Fibroblast of lung (primary cell): ENCODE results near the gene HHLA2. TPM values are rescaled to one million over a fixed set of nuclear protein-coding genes. Genes with fewer than 3 reads are reported as not detected.

ENCODE experiments used
- DNase-seq, 2 donors: peaks; one replicate each; pipeline versions ENCODE4 v3.0.0 to v3.0.0-alpha.2; 2010; ENCODE audit warnings: low read depth in 2 of 2
- H2AFZ ChIP-seq: 2 replicates; pipeline ENCODE4 v1.5.1; 2012; ENCODE audit warnings: low read length, control low read depth, inconsistent platforms
- H3K27ac ChIP-seq: 2 replicates; pipeline ENCODE4 v1.5.1; 2011; ENCODE audit warnings: low read length, control low read depth; ENCODE audit not compliant: insufficient read depth
- H3K27me3 ChIP-seq: 2 replicates; pipeline ENCODE4 v1.5.1; 2011; ENCODE audit warnings: mild to moderate bottlenecking, low read length; ENCODE audit not compliant: control insufficient read depth, insufficient read depth
- H3K36me3 ChIP-seq: 2 replicates; pipeline ENCODE4 v1.5.1; 2011; ENCODE audit warnings: low read length; ENCODE audit not compliant: control insufficient read depth, insufficient read depth
- H3K4me1 ChIP-seq: 2 replicates; pipeline ENCODE4 v1.5.1; 2011; ENCODE audit warnings: low read length; ENCODE audit not compliant: control insufficient read depth, insufficient read depth; ENCODE audit errors: extremely low read depth
- H3K4me2 ChIP-seq: 2 replicates; pipeline ENCODE4 v1.5.1; 2011; ENCODE audit warnings: low read length, control low read depth; ENCODE audit not compliant: insufficient read depth; ENCODE audit errors: extremely low read depth
- H3K4me3 ChIP-seq, 4 experiments: fragments of 200-600 bp in 1 of 4; sonication (generic) in 1 of 4; replicated peaks in 1 of 4; 2 replicates each; pipeline ENCODE4 v1.5.1; 2011 to 2016; ENCODE audit warnings: low read length in 4 of 4, low read depth in 3 of 4, mild to moderate bottlenecking in 3 of 4, control low read depth in 2 of 4, inconsistent platforms in 1 of 4, mixed read lengths in 1 of 4; ENCODE audit not compliant: insufficient read depth in 1 of 4; ENCODE audit errors: control extremely low read depth in 1 of 4
- H3K79me2 ChIP-seq: 2 replicates; pipeline ENCODE4 v1.5.1; 2012; ENCODE audit warnings: mild to moderate bottlenecking, low read length, inconsistent platforms; ENCODE audit not compliant: control insufficient read depth, insufficient read depth
- H3K9ac ChIP-seq: 2 replicates; pipeline ENCODE4 v1.5.1; 2011; ENCODE audit warnings: mild to moderate bottlenecking, low read length, control low read depth; ENCODE audit not compliant: insufficient read depth
- H3K9me3 ChIP-seq: 2 replicates; pipeline ENCODE4 v1.5.1; 2012; ENCODE audit warnings: low read depth, low read length; ENCODE audit not compliant: control insufficient read depth, insufficient read depth
- H4K20me1 ChIP-seq: 2 replicates; pipeline ENCODE4 v1.5.1; 2011; ENCODE audit warnings: low read length; ENCODE audit not compliant: control insufficient read depth, insufficient read depth; ENCODE audit errors: extremely low read depth
- CTCF ChIP-seq, 2 donors: IDR thresholded peaks in 1 of 2; conservative IDR thresholded peaks in 1 of 2; 1 replicate in 1 of 2; 2 replicates in 1 of 2; pipeline ENCODE4 v1.5.1; 2011 to 2012; ENCODE audit warnings: low read length in 2 of 2, control low read depth in 1 of 2, inconsistent platforms in 1 of 2, low read depth in 1 of 2, mild to moderate bottlenecking in 1 of 2
- EZH2 ChIP-seq: IDR thresholded peaks from 2 replicates; pipeline ENCODE4 v1.5.1; 2012; ENCODE audit warnings: low read length, control low read depth, mild to moderate bottlenecking; ENCODE audit errors: missing control alignments
- polyA plus RNA-seq, 2 donors: library from polyadenylated mRNA; depleted of rRNA in 1 of 2; stranded (reverse) in 1 of 2; unstranded in 1 of 2; fragments of >200 nt; gene quantifications; 2 replicates each; pipeline ENCODE4 v1.2.1, GENCODE V29; 2011 to 2012; ENCODE audit warnings: missing spikeins in 1 of 2
- total RNA-seq: library from RNA; depleted of rRNA; stranded (reverse); fragments of >200 nt; gene quantifications from 2 replicates; pipeline ENCODE4 v1.2.1, GENCODE V29; 2014

The HHLA2 gene
- total and polyA plus RNA-seq, 2 donors (not counting 1 experiment from before 2014, with no cell fraction given), result not detected

GRCh38 chr3:108404368-108404767 is 108.0 kb downstream of the HHLA2 start:
- TF ChIP-seq EZH2, result no peak
- TF ChIP-seq CTCF (conservative IDR thresholded peaks at IDR 0.05 in 1 of 2, IDR thresholded peaks at IDR 0.05 in 1 of 2; ENCODE audit: low read depth in 1 of 2, low read length in 2 of 2), result no peak

GRCh38 chr3:108406063-108406660 is 109.8 kb downstream of the HHLA2 start:
- H3K4me1 ChIP-seq, result no peaks in the 10 kb centered on the region
- H3K4me2 ChIP-seq, result no peak overlapping the region
- H4K20me1 ChIP-seq, result no peaks in the 10 kb centered on the region
- no peak overlapping the region for H2AFZ ChIP-seq
- no peak overlapping the region for H3K9ac ChIP-seq
- no peaks in the 10 kb centered on the region for H3K27me3 ChIP-seq
- no peak overlapping the region for H3K4me3 ChIP-seq
- H3K27ac ChIP-seq, result no peak overlapping the region
- TF ChIP-seq CTCF (conservative IDR thresholded peaks at IDR 0.05 in 1 of 2, IDR thresholded peaks at IDR 0.05 in 1 of 2; ENCODE audit: low read depth in 1 of 2, low read length in 2 of 2), result no peak
- TF ChIP-seq EZH2, result no peak
- no peaks in the 10 kb centered on the region for H3K9me3 ChIP-seq
- DNase-seq, result peak; percentile 33 to 55
- H3K79me2 ChIP-seq, result no peaks in the 10 kb centered on the region
- no peaks in the 10 kb centered on the region for H3K36me3 ChIP-seq

More at GRCh38 chr3:108404368-108404767, 108.0 kb downstream of the HHLA2 start:
- H2AFZ ChIP-seq, result no peak overlapping the region
- H3K4me3 ChIP-seq, result no peak overlapping the region
- no peaks in the 10 kb centered on the region for H3K79me2 ChIP-seq
- H3K4me1 ChIP-seq, result no peaks in the 10 kb centered on the region
- peak in 1 of 2 donors; percentile 41 for DNase-seq
- no peaks in the 10 kb centered on the region for H3K36me3 ChIP-seq
- no peak overlapping the region for H3K27ac ChIP-seq
- H3K9me3 ChIP-seq, result no peaks in the 10 kb centered on the region
- H4K20me1 ChIP-seq, result no peaks in the 10 kb centered on the region
- no peaks in the 10 kb centered on the region for H3K27me3 ChIP-seq
- no peak overlapping the region for H3K4me2 ChIP-seq
- no peak overlapping the region for H3K9ac ChIP-seq

GRCh38 chr3:108406661-108407206 is 110.4 kb downstream of the HHLA2 start:
- Histone ChIP-seq H3K4me2 (no peak overlapping the region), H3K27ac (no peak overlapping the region), H2AFZ (no peak overlapping the region), H3K27me3 (no peaks in the 10 kb centered on the region), H3K9ac (no peak overlapping the region), H3K4me3 (no peak overlapping the region), H4K20me1 (no peaks in the 10 kb centered on the region), H3K79me2 (no peaks in the 10 kb centered on the region), H3K4me1 (no peaks in the 10 kb centered on the region), H3K36me3 (no peaks in the 10 kb centered on the region), H3K9me3 (no peaks in the 10 kb centered on the region)
- no peak for TF ChIP-seq EZH2
- TF ChIP-seq CTCF (conservative IDR thresholded peaks at IDR 0.05 in 1 of 2, IDR thresholded peaks at IDR 0.05 in 1 of 2; ENCODE audit: low read depth in 1 of 2, low read length in 2 of 2), result peak; percentile 42 to 62
- DNase-seq, result peak; percentile 39 to 67
